ENCODE data around the gene RHPN2.
"Not testable (repeated sequence)": the region's sequence is repeated elsewhere in the genome, so short reads cannot be mapped to it uniquely, and the experiment has no call there.

DNA sequence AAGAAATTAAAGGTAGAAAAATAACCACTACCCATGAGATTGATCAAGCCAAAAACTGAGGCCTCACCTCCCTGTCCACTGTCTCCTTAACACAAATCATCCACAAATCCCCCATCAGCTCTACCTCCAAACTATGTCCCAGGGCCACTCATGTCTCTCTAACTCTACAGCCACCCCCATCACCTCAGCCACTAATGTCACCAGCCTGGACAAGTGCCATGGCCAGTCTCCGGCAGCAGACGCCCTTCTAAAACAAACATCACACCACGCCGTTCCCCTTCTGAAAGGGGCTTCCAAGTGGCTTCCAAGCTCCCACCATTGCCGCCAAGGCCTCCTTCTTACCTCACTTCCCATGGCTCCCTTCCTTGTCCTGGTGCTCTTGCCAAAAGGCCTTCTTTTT is 76.4 kb downstream of the RHPN2 start:
- TF ChIP-seq, protein P1, sequence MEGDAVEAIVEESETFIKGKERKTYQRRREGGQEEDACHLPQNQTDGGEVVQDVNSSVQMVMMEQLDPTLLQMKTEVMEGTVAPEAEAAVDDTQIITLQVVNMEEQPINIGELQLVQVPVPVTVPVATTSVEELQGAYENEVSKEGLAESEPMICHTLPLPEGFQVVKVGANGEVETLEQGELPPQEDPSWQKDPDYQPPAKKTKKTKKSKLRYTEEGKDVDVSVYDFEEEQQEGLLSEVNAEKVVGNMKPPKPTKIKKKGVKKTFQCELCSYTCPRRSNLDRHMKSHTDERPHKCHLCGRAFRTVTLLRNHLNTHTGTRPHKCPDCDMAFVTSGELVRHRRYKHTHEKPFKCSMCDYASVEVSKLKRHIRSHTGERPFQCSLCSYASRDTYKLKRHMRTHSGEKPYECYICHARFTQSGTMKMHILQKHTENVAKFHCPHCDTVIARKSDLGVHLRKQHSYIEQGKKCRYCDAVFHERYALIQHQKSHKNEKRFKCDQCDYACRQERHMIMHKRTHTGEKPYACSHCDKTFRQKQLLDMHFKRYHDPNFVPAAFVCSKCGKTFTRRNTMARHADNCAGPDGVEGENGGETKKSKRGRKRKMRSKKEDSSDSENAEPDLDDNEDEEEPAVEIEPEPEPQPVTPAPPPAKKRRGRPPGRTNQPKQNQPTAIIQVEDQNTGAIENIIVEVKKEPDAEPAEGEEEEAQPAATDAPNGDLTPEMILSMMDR (IDR thresholded peaks at IDR 0.05): not testable (repeated sequence)
- TF ChIP-seq POLR2AphosphoS5, POLR2A, EP300 (IDR thresholded peaks at IDR 0.05): not testable (repeated sequence)
